Astrocyte of the cerebellum (primary cell): ENCODE data around the gene CLDN14.

ENCODE experiments used
- DNase-seq: peaks from one replicate; pipeline ENCODE4 v3.0.0-alpha.2; 2011; ENCODE audit warnings: low read depth
- H3K4me3 ChIP-seq: 2 replicates; pipeline ENCODE4 v1.5.1; 2011; ENCODE audit warnings: mild to moderate bottlenecking, low read depth, low read length, moderate library complexity
- in situ Hi-C: cut with HindIII; loops from 2 replicates; pipeline ENCODE4 v1.10.0; 2017; ENCODE audit warnings: low sequenced_read_pairs
- TF ChIP-seq, protein P1 (sequence below): IDR thresholded peaks from 2 replicates; pipeline ENCODE4 v1.5.1; 2012; ENCODE audit warnings: low read length, low read depth, moderate library complexity, mild to moderate bottlenecking; ENCODE audit errors: missing control alignments

Gene CLDN14

DNA sequence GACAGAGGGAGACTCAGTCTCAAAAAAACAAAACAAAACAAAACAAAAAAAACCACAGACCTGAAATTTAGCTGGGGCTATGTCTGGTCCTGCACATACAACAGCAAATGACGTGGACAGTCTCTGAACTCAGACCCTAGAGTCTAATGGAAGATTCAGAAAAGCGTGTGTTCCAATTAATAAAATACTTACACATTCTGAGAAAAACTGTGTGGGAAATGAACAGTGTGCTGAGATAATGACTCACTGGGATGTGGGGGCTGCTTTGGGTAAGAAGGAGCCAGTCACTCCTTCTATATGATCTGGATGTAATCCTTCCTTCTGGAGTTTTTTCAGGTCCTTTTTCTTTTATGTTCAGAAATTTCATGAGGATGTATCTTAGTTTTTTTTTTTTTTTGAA lies 29.4 kb downstream of the CLDN14 start:
- no peak for DNase-seq
- in situ Hi-C loops, result no loop called here
- H3K4me3 ChIP-seq, result no peak overlapping the region
- TF ChIP-seq, protein P1, sequence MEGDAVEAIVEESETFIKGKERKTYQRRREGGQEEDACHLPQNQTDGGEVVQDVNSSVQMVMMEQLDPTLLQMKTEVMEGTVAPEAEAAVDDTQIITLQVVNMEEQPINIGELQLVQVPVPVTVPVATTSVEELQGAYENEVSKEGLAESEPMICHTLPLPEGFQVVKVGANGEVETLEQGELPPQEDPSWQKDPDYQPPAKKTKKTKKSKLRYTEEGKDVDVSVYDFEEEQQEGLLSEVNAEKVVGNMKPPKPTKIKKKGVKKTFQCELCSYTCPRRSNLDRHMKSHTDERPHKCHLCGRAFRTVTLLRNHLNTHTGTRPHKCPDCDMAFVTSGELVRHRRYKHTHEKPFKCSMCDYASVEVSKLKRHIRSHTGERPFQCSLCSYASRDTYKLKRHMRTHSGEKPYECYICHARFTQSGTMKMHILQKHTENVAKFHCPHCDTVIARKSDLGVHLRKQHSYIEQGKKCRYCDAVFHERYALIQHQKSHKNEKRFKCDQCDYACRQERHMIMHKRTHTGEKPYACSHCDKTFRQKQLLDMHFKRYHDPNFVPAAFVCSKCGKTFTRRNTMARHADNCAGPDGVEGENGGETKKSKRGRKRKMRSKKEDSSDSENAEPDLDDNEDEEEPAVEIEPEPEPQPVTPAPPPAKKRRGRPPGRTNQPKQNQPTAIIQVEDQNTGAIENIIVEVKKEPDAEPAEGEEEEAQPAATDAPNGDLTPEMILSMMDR, result no peak

- no peak overlapping the region for H3K4me3 ChIP-seq
- in situ Hi-C loops, result no loop called here
- TF ChIP-seq, protein P1, result no peak
- DNase-seq, result no peak
Observed at GRCh38 chr21:36446301-36446700, 33.6 kb downstream of the CLDN14 start.

DNA sequence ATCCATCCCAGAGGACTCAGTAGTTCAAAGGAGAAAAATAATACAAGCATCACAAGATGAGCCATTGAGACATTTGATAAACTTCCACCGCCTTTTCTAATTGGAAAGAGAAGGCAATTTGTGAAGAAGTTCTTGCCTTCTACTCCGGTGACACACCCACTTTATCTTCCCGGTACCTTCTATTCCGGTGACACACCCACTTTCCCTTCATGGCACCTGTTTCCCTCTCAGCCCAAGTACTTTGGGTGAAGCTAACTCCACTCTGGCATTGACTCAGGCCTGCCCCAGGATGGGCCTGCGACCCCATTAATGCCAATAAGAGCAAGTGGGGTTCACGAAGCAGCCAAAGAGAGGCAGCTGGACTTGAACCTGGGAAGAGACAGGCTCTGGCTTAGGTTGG lies 38.2 kb downstream of the CLDN14 start:
- in situ Hi-C loops, result no loop called here
- no peak for DNase-seq
- TF ChIP-seq, protein P1, result no peak
- no peak overlapping the region for H3K4me3 ChIP-seq

DNA sequence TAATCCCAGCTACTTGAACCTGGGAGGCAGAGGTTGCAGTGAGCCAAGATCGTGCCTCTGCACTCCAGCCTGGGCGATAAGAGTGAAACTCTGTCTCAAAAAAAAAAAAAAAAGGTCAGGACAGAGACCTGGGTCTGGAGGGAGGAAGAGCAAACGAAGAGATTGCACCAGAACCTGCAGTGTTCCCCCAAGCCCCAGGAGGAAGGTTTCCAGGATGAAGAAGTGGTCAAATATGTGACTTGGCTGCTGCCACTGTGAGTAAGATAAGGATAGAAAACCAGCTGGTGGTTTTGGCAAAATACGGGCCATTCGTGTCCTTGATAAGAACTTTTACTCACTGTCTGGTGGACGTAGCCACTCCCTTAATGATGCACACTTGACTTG lies 42.2 kb downstream of the CLDN14 start:
- TF ChIP-seq, protein P1, result no peak
- DNase-seq, result no peak

GRCh38 chr21:36436829-36437744 lies 42.8 kb downstream of the CLDN14 start:
- TF ChIP-seq, protein P1, result no peak
- no peak overlapping the region for H3K4me3 ChIP-seq
- in situ Hi-C loops, result no loop called here
- DNase-seq, result no peak

More for the DNA sequence above, 42.2 kb downstream of the CLDN14 start:
- in situ Hi-C loops, result no loop called here
- H3K4me3 ChIP-seq, result no peak overlapping the region

GRCh38 chr21:36434144-36434543 lies 45.8 kb downstream of the CLDN14 start:
- no peak overlapping the region for H3K4me3 ChIP-seq
- TF ChIP-seq, protein P1, result no peak
- in situ Hi-C loops, result no loop called here
- DNase-seq, result no peak
